HEK293 (cell line): Measurements from ENCODE around the gene CCDC190.

ENCODE experiments used
- BCL11A ChIP-seq: fragments of 450-650 bp; formaldehyde crosslinking; IDR thresholded peaks from 2 replicates; pipeline ENCODE4 v1.5.1; 2016; ENCODE audit warnings: low read depth, missing biosample characterization, missing genetic modification characterization
- KLF7 ChIP-seq: fragments of 450-650 bp; formaldehyde crosslinking; IDR thresholded peaks from 2 replicates; pipeline ENCODE4 v1.5.1; 2016; ENCODE audit warnings: missing biosample characterization, missing genetic modification characterization, borderline replicate concordance
- OSR2 ChIP-seq: fragments of 450-650 bp; formaldehyde crosslinking; IDR thresholded peaks from 2 replicates; pipeline ENCODE4 v1.5.1; 2016; ENCODE audit warnings: missing biosample characterization, missing genetic modification characterization
- SCRT2 ChIP-seq: fragments of 450-650 bp; formaldehyde crosslinking; IDR thresholded peaks from 2 replicates; pipeline ENCODE4 v1.5.1; 2016; ENCODE audit warnings: missing biosample characterization, missing genetic modification characterization
- TRIM28 ChIP-seq: IDR thresholded peaks from 2 replicates; pipeline ENCODE4 v1.6.1; 2011; ENCODE audit warnings: low read length, control low read depth, borderline replicate concordance
- ZNF146 ChIP-seq: fragments of 450-650 bp; formaldehyde crosslinking; IDR thresholded peaks from 2 replicates; pipeline ENCODE4 v1.5.1; 2016; ENCODE audit warnings: missing biosample characterization, missing genetic modification characterization
- ZNF16 ChIP-seq: fragments of 450-650 bp; formaldehyde crosslinking; IDR thresholded peaks from 2 replicates; pipeline ENCODE4 v1.5.1; 2016; ENCODE audit warnings: low read depth, missing biosample characterization, missing genetic modification characterization
- ZNF202 ChIP-seq: fragments of 450-650 bp; formaldehyde crosslinking; IDR thresholded peaks from 2 replicates; pipeline ENCODE4 v1.5.1; 2016; ENCODE audit warnings: missing biosample characterization, missing genetic modification characterization, borderline replicate concordance
- ZNF266 ChIP-seq: fragments of 450-650 bp; formaldehyde crosslinking; IDR thresholded peaks from 2 replicates; pipeline ENCODE4 v1.5.1; 2016; ENCODE audit warnings: missing biosample characterization, missing genetic modification characterization, low read depth
- ZNF274 ChIP-seq, 2 experiments: fragments of 200-500 bp in 1 of 2; fragments of 450-650 bp in 1 of 2; sonication (Bioruptor generic) in 1 of 2; formaldehyde crosslinking in 1 of 2; IDR thresholded peaks; 2 replicates each; pipeline versions ENCODE4 v1.5.1 to v1.6.1; 2014 to 2016; ENCODE audit warnings: borderline replicate concordance in 1 of 2, inconsistent platforms in 1 of 2, low read length in 1 of 2, missing biosample characterization in 1 of 2, missing genetic modification characterization in 1 of 2
- ZNF335 ChIP-seq: fragments of 450-650 bp; formaldehyde crosslinking; conservative IDR thresholded peaks from 2 replicates; pipeline ENCODE4 v1.5.1; 2016; ENCODE audit warnings: missing biosample characterization, missing genetic modification characterization
- ZNF350 ChIP-seq: fragments of 450-650 bp; formaldehyde crosslinking; IDR thresholded peaks from 2 replicates; pipeline ENCODE4 v1.5.0; 2017; ENCODE audit warnings: missing biosample characterization, mild to moderate bottlenecking, missing genetic modification characterization
- ZNF394 ChIP-seq: fragments of 450-650 bp; formaldehyde crosslinking; IDR thresholded peaks from 2 replicates; pipeline ENCODE4 v1.5.1; 2016; ENCODE audit warnings: missing biosample characterization, missing genetic modification characterization, mild to moderate bottlenecking, moderate library complexity, borderline replicate concordance
- ZNF473 ChIP-seq: fragments of 450-650 bp; formaldehyde crosslinking; IDR thresholded peaks from 2 replicates; pipeline ENCODE4 v1.5.1; 2017; ENCODE audit warnings: missing biosample characterization, missing genetic modification characterization
- ZNF510 ChIP-seq: fragments of 450-650 bp; formaldehyde crosslinking; IDR thresholded peaks from 2 replicates; pipeline ENCODE4 v1.5.1; 2018; ENCODE audit warnings: mild to moderate bottlenecking, missing genetic modification characterization, missing biosample characterization; ENCODE audit not compliant: insufficient replicate concordance
- ZNF558 ChIP-seq: fragments of 450-650 bp; formaldehyde crosslinking; IDR thresholded peaks from 2 replicates; pipeline ENCODE4 v1.5.1; 2016; ENCODE audit warnings: missing biosample characterization, missing genetic modification characterization
- ZNF660 ChIP-seq: fragments of 450-650 bp; IDR thresholded peaks from 2 replicates; pipeline ENCODE4 v1.5.1; 2018; ENCODE audit warnings: missing biosample characterization, mild to moderate bottlenecking, missing genetic modification characterization
- TF ChIP-seq, protein P1 (sequence below): fragments of 450-650 bp; formaldehyde crosslinking; IDR thresholded peaks from 2 replicates; pipeline ENCODE4 v1.5.0; 2017; ENCODE audit warnings: missing biosample characterization, missing genetic modification characterization, borderline replicate concordance
- TF ChIP-seq, protein P2 (sequence below): fragments of 450-650 bp; formaldehyde crosslinking; IDR thresholded peaks from 2 replicates; pipeline ENCODE4 v1.5.1; 2016; ENCODE audit warnings: missing biosample characterization, missing genetic modification characterization
- TF ChIP-seq, protein P3 (sequence below): fragments of 450-650 bp; formaldehyde crosslinking; IDR thresholded peaks from 2 replicates; pipeline ENCODE4 v1.5.1; 2016; ENCODE audit warnings: missing biosample characterization, missing genetic modification characterization
- TF ChIP-seq, protein P4 (sequence below): sonication (generic); formaldehyde crosslinking; IDR thresholded peaks from 2 replicates; pipeline ENCODE4 v1.8.1; 2022; ENCODE audit warnings: mild to moderate bottlenecking, moderate library complexity, missing genetic modification reagents
- TF ChIP-seq, protein P5 (sequence below): fragments of 450-650 bp; formaldehyde crosslinking; IDR thresholded peaks from 2 replicates; pipeline ENCODE4 v1.5.1; 2017; ENCODE audit warnings: missing biosample characterization, missing genetic modification characterization
- TF ChIP-seq, protein P6 (sequence below): fragments of 450-650 bp; formaldehyde crosslinking; optimal IDR thresholded peaks from 2 replicates; pipeline ENCODE3; 2016; ENCODE audit warnings: missing biosample characterization, mild to moderate bottlenecking, missing genetic modification characterization
- TF ChIP-seq, protein P7 (sequence below): fragments of 450-650 bp; formaldehyde crosslinking; IDR thresholded peaks from 2 replicates; pipeline ENCODE4; 2016; ENCODE audit warnings: missing biosample characterization, missing genetic modification characterization
- TF ChIP-seq, protein P8 (sequence below): fragments of 450-650 bp; formaldehyde crosslinking; IDR thresholded peaks from 2 replicates; pipeline ENCODE4 v1.5.1; 2016; ENCODE audit warnings: missing biosample characterization, missing genetic modification characterization

CCDC190 gene

DNA sequence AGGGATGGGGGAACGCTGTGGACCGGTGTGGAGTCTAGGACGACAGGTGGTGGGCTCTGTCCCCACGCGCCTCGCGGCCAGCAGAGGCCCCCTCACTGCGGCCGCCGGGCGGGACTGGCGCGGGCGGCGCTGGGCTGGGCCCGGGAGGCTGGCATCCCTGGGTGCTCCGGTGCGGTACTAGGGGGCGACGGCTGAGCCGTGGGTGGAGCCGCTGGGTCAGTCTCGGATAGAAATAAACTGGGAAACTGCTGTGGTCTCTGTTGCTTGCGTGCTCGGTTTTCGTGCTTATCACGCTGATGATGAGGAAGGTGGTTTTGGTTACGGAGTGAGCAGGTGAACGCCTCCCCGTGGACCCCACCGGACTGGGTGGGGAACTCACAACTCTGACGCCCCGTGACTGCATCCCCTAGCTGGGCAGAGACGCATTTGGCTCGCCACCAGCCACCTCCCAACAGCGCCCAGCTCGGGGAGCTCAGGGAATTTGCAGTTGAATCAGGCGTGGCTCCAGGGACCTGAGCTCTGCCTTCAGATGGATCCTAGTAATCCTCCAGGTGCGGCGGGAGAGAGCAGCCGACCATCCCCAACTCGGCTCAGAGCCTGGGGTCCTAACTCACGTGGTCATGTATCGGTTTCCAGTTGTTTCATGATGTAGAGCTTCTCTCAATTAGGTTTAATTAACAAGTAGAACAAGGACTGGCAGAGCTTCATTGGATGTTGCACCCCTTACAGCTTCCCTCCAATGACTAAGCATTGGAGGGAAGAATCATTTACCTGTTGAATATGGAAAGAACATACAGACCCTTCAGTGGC is 38.4 kb downstream of the CCDC190 start (continued):
- TF ChIP-seq, protein P1, sequence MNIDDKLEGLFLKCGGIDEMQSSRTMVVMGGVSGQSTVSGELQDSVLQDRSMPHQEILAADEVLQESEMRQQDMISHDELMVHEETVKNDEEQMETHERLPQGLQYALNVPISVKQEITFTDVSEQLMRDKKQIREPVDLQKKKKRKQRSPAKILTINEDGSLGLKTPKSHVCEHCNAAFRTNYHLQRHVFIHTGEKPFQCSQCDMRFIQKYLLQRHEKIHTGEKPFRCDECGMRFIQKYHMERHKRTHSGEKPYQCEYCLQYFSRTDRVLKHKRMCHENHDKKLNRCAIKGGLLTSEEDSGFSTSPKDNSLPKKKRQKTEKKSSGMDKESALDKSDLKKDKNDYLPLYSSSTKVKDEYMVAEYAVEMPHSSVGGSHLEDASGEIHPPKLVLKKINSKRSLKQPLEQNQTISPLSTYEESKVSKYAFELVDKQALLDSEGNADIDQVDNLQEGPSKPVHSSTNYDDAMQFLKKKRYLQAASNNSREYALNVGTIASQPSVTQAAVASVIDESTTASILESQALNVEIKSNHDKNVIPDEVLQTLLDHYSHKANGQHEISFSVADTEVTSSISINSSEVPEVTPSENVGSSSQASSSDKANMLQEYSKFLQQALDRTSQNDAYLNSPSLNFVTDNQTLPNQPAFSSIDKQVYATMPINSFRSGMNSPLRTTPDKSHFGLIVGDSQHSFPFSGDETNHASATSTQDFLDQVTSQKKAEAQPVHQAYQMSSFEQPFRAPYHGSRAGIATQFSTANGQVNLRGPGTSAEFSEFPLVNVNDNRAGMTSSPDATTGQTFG, result no peak
- TF ChIP-seq ZNF202 (tag by site-specific recombination), result no peak
- no peak for TF ChIP-seq ZNF274 (IDR thresholded peaks at IDR 0.05; ENCODE audit: low read length)
- no peak for TF ChIP-seq ZNF274 (tag by site-specific recombination; IDR thresholded peaks at IDR 0.05; ENCODE audit: borderline replicate concordance)
- TF ChIP-seq KLF7 (tag by site-specific recombination), result peak; percentile 61; the same call in 1 of the 2 replicates
- TF ChIP-seq ZNF558 (tag by site-specific recombination), result no peak
- peak; percentile 82 for TF ChIP-seq ZNF335 (tag by site-specific recombination)
- peak; percentile 96 for TF ChIP-seq SCRT2
- TF ChIP-seq ZNF510 (tag by site-specific recombination), result no peak
- TF ChIP-seq, protein P2, sequence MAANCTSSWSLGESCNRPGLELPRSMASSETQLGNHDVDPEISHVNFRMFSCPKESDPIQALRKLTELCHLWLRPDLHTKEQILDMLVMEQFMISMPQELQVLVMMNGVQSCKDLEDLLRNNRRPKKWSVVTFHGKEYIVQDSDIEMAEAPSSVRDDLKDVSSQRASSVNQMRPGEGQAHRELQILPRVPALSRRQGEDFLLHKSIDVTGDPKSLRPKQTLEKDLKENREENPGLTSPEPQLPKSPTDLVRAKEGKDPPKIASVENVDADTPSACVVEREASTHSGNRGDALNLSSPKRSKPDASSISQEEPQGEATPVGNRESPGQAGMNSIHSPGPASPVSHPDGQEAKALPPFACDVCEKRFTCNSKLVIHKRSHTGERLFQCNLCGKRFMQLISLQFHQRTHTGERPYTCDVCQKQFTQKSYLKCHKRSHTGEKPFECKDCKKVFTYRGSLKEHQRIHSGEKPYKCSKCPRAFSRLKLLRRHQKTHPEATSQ (tag by site-specific recombination), result no peak
- no peak for TF ChIP-seq ZNF394 (tag by site-specific recombination)
- TF ChIP-seq, protein P3, sequence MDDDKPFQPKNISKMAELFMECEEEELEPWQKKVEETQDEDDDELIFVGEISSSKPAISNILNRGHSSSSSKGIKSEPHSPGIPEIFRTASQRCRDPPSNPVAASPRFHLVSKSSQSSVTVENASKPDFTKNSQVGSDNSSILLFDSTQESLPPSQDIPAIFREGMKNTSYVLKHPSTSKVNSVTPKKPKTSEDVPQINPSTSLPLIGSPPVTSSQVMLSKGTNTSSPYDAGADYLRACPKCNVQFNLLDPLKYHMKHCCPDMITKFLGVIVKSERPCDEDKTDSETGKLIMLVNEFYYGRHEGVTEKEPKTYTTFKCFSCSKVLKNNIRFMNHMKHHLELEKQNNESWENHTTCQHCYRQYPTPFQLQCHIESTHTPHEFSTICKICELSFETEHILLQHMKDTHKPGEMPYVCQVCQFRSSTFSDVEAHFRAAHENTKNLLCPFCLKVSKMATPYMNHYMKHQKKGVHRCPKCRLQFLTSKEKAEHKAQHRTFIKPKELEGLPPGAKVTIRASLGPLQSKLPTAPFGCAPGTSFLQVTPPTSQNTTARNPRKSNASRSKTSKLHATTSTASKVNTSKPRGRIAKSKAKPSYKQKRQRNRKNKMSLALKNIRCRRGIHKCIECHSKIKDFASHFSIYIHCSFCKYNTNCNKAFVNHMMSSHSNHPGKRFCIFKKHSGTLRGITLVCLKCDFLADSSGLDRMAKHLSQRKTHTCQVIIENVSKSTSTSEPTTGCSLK, result no peak
- no peak for TF ChIP-seq BCL11A (tag by site-specific recombination)
- TF ChIP-seq ZNF16 (tag by site-specific recombination), result no peak
- TF ChIP-seq, protein P4, sequence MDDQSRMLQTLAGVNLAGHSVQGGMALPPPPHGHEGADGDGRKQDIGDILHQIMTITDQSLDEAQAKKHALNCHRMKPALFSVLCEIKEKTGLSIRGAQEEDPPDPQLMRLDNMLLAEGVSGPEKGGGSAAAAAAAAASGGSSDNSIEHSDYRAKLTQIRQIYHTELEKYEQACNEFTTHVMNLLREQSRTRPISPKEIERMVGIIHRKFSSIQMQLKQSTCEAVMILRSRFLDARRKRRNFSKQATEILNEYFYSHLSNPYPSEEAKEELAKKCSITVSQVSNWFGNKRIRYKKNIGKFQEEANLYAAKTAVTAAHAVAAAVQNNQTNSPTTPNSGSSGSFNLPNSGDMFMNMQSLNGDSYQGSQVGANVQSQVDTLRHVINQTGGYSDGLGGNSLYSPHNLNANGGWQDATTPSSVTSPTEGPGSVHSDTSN (CRISPR knock-in tag), result no peak
- TF ChIP-seq, protein P5, sequence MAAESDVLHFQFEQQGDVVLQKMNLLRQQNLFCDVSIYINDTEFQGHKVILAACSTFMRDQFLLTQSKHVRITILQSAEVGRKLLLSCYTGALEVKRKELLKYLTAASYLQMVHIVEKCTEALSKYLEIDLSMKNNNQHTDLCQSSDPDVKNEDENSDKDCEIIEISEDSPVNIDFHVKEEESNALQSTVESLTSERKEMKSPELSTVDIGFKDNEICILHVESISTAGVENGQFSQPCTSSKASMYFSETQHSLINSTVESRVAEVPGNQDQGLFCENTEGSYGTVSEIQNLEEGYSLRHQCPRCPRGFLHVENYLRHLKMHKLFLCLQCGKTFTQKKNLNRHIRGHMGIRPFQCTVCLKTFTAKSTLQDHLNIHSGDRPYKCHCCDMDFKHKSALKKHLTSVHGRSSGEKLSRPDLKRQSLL, result peak; percentile 44; the same call in 1 of the 2 replicates
- no peak for TF ChIP-seq OSR2 (tag by site-specific recombination)
- no peak for TF ChIP-seq ZNF266 (tag by site-specific recombination)
- peak; percentile 52; the same call in 1 of the 2 replicates for TF ChIP-seq TRIM28
- no peak for TF ChIP-seq ZNF473 (tag by site-specific recombination)
- TF ChIP-seq ZNF146 (tag by site-specific recombination), result no peak
- TF ChIP-seq ZNF660 (tag by site-specific recombination), result peak; percentile 14; the same call in 1 of the 2 replicates
- TF ChIP-seq, protein P6, sequence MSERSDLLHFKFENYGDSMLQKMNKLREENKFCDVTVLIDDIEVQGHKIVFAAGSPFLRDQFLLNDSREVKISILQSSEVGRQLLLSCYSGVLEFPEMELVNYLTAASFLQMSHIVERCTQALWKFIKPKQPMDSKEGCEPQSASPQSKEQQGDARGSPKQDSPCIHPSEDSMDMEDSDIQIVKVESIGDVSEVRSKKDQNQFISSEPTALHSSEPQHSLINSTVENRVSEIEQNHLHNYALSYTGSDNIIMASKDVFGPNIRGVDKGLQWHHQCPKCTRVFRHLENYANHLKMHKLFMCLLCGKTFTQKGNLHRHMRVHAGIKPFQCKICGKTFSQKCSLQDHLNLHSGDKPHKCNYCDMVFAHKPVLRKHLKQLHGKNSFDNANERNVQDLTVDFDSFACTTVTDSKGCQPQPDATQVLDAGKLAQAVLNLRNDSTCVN (tag by site-specific recombination), result peak; percentile 23
- TF ChIP-seq ZNF350 (tag by site-specific recombination), result no peak
- TF ChIP-seq, protein P7, sequence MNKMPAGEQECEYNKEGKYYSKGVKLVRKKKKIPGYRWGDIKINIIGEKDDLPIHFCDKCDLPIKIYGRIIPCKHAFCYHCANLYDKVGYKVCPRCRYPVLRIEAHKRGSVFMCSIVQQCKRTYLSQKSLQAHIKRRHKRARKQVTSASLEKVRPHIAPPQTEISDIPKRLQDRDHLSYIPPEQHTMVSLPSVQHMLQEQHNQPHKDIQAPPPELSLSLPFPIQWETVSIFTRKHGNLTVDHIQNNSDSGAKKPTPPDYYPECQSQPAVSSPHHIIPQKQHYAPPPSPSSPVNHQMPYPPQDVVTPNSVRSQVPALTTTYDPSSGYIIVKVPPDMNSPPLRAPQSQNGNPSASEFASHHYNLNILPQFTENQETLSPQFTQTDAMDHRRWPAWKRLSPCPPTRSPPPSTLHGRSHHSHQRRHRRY (tag by site-specific recombination), result no peak
- TF ChIP-seq, protein P8, sequence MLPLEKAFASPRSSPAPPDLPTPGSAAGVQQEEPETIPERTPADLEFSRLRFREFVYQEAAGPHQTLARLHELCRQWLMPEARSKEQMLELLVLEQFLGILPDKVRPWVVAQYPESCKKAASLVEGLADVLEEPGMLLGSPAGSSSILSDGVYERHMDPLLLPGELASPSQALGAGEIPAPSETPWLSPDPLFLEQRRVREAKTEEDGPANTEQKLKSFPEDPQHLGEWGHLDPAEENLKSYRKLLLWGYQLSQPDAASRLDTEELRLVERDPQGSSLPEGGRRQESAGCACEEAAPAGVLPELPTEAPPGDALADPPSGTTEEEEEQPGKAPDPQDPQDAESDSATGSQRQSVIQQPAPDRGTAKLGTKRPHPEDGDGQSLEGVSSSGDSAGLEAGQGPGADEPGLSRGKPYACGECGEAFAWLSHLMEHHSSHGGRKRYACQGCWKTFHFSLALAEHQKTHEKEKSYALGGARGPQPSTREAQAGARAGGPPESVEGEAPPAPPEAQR, result no peak
